Heart left ventricle (tissue), 16 donors: Measurements from ENCODE around the gene OPCML. TPM values are rescaled to one million over a fixed set of nuclear protein-coding genes. Genes with fewer than 3 reads are reported as not detected.
A peak's percentile ranks its signal among the peaks of the same experiment; 100 is the strongest.

Experiments used
- ATAC-seq, 4 donors: fragments of 200-7000 bp; cut with Tn5 transposase; one replicate each; pipeline ENCODE4 v1.9.1; 2020 to 2022; ENCODE audit warnings: moderate library complexity in 4 of 4, mild to moderate bottlenecking in 3 of 4, moderate number of reproducible peaks in 1 of 4
- DNase-seq, 5 donors: peaks; one replicate each; pipeline ENCODE4 v3.0.0-alpha.2; 2020
- H3K27ac ChIP-seq, 12 donors: fragments of 200-600 bp; sonication (generic) in 4 of 12; one replicate each; pipeline versions ENCODE4 v1.5.0 to v1.8.0; 2016 to 2022; ENCODE audit warnings: mild to moderate bottlenecking in 2 of 12
- H3K27me3 ChIP-seq, 9 donors: fragments of 200-600 bp; sonication (generic) in 2 of 9; one replicate each; pipeline versions ENCODE4 v1.5.1 to v1.8.0; 2016 to 2022; ENCODE audit warnings: mild to moderate bottlenecking in 3 of 9
- H3K36me3 ChIP-seq, 9 donors: fragments of 200-600 bp; sonication (generic) in 2 of 9; one replicate each; pipeline versions ENCODE4 v1.5.0 to v1.8.0; 2018 to 2022; ENCODE audit warnings: mild to moderate bottlenecking in 2 of 9
- H3K4me1 ChIP-seq, 12 donors: fragments of 200-600 bp; sonication (generic) in 4 of 12; one replicate each; pipeline versions ENCODE4 v1.5.0 to v1.8.0; 2016 to 2022; ENCODE audit warnings: mild to moderate bottlenecking in 3 of 12
- H3K4me3 ChIP-seq, 12 donors: fragments of 200-600 bp; sonication (generic) in 4 of 12; one replicate each; pipeline versions ENCODE4 v1.5.0 to v1.8.0; 2017 to 2022; ENCODE audit warnings: mild to moderate bottlenecking in 9 of 12, moderate library complexity in 4 of 12
- H3K9me3 ChIP-seq, 12 donors: fragments of 200-600 bp; sonication (generic) in 4 of 12; one replicate each; pipeline versions ENCODE4 v1.5.0 to v1.8.0; 2016 to 2022; ENCODE audit warnings: mild to moderate bottlenecking in 1 of 12
- POLR2A ChIP-seq, 2 donors: fragments of 450-650 bp; IDR thresholded peaks; one replicate each; pipeline ENCODE4 v1.6.1; 2017; ENCODE audit warnings: antibody characterized with exemption in 2 of 2, mild to moderate bottlenecking in 2 of 2, moderate library complexity in 2 of 2
- WGBS, 4 donors: extraction: QIAGEN DNeasy Blood & Tissue Kit in 2 of 4; methylation state at CpG; one replicate each; pipeline versions ENCODE4 v1.1.5 to v1.1.7; 2013 to 2018; 5-methylcytosine and 5-hydroxymethylcytosine counted together
- intact Hi-C, 10 donors: fragments of 100-400 bp; cut with DNase I; formaldehyde crosslinking; loops; one replicate each; pipeline versions ENCODE4 v1.11.1 to v1.14.2; 2022
- polyA plus RNA-seq, 2 donors: library from polyadenylated mRNA; stranded (reverse); fragments of 200-250 nt; gene quantifications; one replicate each; pipeline ENCODE4 v1.2.3, GENCODE V29; 2013
- total RNA-seq, 9 donors: library from RNA; depleted of rRNA in 2 of 9; stranded (reverse); fragments of >200 nt in 2 of 9; fragmentation: NEBNext Ultra II Directional in 3 of 9; extraction: Animal tissue kit (Norgen Biotek cat#: 25700) in 3 of 9; gene quantifications; one replicate each; pipeline versions ENCODE4 v1.1.0 to v1.2.4, GENCODE V29; 2016 to 2023
- TF ChIP-seq, protein P1 (sequence below), 12 donors: fragments of 200-600 bp; sonication (generic) in 4 of 12; IDR thresholded peaks; one replicate each; pipeline versions ENCODE4 v1.5.0 to v1.8.0; 2018 to 2022; ENCODE audit warnings: antibody characterized with exemption in 12 of 12, mild to moderate bottlenecking in 5 of 12
- donor health status: ischemic (EF 13 %, LVEDD 7.1; RV severe dilation, severe dysfunction).
- donor health status: healthy with polysubstance abuse.
- donor health status: DM: no; HTN: yes; CAD: no.
- donor health status: DM: no; HTN: no; CAD: no.
- donor health status: ischemic (EF 25% LVEDD 6.9; RV normal size, moderate dysfunction).
- donor health status: ischemic (EF 25% LVEDD 5.7; RV mildly dilated, moderate dysfunction).
- donor health status: healthy.
- donor health status: DM: yes; HTN: yes; CAD: no.
- donor health status: ischemic (EF 35%, LVEDD 5.7; RV mildly dilated, moderate dysfunction).
- donor health status: nonischemic (EF 11% LVEDD 7.7; RV severe dilation, severe dysfunction).
- donor health status: DM: yes; HTN: yes; CAD: no.
- donor health status: PGD.
- donor health status: ischemic (EF 29% LVEDD 5.4; RV normal size, mild dysfunction).
- donor health status: nonischemic (EF 23%, LVEDD 6.1; RV moderate dilation, normal function).

The OPCML gene
- total and polyA plus RNA-seq, 11 donors, result 0.04 to 1.3 (median 0.23) TPM; not detected in 3

DNA sequence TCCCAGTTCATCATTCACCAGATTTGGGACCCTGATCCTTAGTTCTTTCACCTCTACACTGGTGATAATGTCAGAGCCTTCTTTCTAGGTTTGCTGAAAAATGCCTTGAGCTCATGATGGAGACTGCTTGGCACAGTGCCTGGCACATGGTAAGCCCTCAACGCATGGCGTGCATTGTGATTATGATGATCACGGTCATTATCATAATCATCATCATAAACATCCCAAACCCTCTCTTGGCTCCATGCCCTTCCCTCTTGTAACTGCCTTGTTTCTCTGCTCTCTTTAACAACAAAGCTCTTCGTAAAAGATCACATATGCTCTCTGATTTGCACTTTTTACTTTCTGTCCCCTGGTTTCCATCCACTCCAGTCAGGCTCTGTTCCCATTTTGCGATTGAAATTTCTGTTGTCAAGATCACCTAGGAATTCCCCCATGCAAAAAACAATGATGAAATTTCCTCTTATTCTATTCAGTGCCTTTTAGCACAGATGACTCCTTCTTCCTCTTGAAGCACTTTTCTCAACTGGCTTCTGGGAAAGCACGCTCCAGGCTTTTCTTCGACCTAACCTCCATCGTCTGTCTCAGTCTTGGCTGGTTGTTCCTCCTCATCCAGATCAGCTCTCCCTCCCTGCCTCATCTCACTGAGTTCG is 479.1 kb downstream of the OPCML start:
- Histone ChIP-seq H3K4me3 (no peak overlapping the region), H3K27me3 (peaks cover 0 to 22% (median 5%) of the 10 kb centered on the region in 9 donors), H3K36me3 (no peaks in the 10 kb centered on the region), H3K4me1 (peaks cover 0 to 5% (median 0%) of the 10 kb centered on the region in 12 donors), H3K27ac (peak overlapping the region in 1 of 12 donors; percentile 37), H3K9me3 (no peaks in the 10 kb centered on the region)
- TF ChIP-seq, protein P1, sequence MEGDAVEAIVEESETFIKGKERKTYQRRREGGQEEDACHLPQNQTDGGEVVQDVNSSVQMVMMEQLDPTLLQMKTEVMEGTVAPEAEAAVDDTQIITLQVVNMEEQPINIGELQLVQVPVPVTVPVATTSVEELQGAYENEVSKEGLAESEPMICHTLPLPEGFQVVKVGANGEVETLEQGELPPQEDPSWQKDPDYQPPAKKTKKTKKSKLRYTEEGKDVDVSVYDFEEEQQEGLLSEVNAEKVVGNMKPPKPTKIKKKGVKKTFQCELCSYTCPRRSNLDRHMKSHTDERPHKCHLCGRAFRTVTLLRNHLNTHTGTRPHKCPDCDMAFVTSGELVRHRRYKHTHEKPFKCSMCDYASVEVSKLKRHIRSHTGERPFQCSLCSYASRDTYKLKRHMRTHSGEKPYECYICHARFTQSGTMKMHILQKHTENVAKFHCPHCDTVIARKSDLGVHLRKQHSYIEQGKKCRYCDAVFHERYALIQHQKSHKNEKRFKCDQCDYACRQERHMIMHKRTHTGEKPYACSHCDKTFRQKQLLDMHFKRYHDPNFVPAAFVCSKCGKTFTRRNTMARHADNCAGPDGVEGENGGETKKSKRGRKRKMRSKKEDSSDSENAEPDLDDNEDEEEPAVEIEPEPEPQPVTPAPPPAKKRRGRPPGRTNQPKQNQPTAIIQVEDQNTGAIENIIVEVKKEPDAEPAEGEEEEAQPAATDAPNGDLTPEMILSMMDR (IDR thresholded peaks at IDR 0.05), result no peak
- TF ChIP-seq POLR2A (IDR thresholded peaks at IDR 0.05), result no peak
- intact Hi-C loops, result no loop called here
- ATAC-seq (no peak), DNase-seq (no peak)
- WGBS, 4 donors, result 54 to 69% (median 64%) methylated on average over 9 of the region's 9 CpGs

DNA sequence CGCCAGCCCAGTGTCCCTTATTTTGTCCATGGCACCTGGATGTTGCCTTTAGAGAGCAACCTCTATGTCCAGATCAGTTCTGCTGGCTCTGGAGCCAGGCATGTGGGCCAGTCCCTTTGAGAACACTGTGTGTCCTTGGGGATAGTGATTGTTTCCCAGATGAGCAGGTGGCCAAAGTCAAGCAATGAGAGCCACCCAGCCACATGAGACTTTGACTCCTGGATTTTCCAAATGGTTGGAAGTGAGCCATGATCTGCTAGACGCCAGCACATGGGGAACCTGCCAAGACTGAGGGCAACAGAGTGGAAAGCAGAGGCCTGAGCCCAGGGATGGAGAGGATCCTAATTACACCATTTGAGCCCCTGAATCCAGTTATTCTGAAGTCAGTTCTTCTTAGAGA is 479.8 kb downstream of the OPCML start:
- Histone ChIP-seq H3K4me1 (peaks cover 0 to 5% (median 0%) of the 10 kb centered on the region in 12 donors), H3K27me3 (peaks cover 0 to 27% (median 3%) of the 10 kb centered on the region in 9 donors), H3K27ac (no peak overlapping the region), H3K4me3 (no peak overlapping the region), H3K36me3 (no peaks in the 10 kb centered on the region), H3K9me3 (no peaks in the 10 kb centered on the region)
- peak in 1 of 5 donors; percentile 54 for DNase-seq
- intact Hi-C loops, result no loop called here
- WGBS, 4 donors, result 29 to 54% (median 44%) methylated on average over 2 of the region's 2 CpGs
- peak; percentile 84 to 87 (median 85) for ATAC-seq
- TF ChIP-seq POLR2A (IDR thresholded peaks at IDR 0.05), result no peak
- TF ChIP-seq, protein P1 (IDR thresholded peaks at IDR 0.05), result no peak

DNA sequence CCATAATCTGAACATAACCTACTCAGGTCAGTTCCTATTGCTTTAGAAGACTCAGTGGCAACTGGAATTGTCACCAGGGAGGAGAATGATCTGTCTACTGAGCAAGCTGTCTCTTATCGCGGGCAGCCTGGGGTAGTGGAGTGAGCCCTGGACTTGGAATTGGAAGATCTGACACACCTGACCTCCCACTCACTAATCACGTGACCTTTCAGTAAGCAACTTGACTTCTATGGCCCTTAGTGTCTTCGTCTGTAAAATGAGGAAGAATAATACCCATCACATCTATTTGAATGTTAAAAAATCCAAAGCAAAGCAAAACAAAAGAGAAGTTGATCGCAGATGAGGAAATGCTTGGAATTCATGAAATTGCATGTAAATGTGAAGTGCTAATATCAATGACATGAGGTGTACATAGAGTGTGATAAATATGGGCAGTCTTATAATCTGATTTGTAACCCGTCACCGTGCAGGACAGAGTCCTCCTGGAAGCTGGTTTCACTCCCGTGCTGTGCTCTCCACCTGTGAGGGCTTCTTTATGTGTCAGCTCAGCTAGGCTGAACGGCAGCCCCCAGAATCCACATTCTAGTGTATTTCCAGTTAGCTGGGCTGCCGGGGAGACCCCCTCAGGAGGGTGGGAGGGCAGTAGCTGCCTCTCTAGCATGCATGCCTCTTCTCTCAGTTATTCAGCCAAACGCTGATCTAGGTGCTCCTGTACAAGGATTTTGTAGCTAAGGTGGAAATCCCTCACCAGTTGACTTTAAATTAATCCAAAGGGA is 482.9 kb downstream of the OPCML start:
- DNase-seq (no peak), ATAC-seq (no peak)
- TF ChIP-seq, protein P1 (IDR thresholded peaks at IDR 0.05), result no peak
- no peak for TF ChIP-seq POLR2A (IDR thresholded peaks at IDR 0.05)
- Histone ChIP-seq H3K27me3 (peaks cover 0 to 49% (median 9%) of the 10 kb centered on the region in 9 donors), H3K27ac (no peak overlapping the region), H3K4me3 (no peak overlapping the region), H3K4me1 (peaks cover 0 to 5% (median 0%) of the 10 kb centered on the region in 12 donors), H3K36me3 (no peaks in the 10 kb centered on the region), H3K9me3 (no peaks in the 10 kb centered on the region)
- intact Hi-C loops, result no loop called here
- 53 to 56% (median 55%) methylated on average over 11 of the region's 11 CpGs for WGBS, 4 donors

DNA sequence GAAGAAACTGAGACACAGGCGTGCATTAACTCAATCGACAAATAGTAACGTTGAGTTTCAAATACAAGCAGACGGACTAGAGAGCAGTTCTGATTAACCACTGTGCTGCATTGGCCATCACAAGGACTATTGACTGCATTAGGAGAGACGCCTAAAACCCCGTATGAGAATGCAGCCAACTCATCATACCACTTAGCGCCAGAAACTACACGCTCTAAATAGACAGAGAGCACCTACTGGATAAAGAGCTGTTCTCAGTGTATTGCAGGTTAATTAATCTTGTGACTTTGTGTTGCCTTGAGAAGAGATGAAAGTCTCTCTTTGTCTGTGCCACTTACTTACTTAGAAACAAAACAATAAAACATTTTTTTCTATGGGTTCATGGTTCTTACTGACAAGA is 484.0 kb downstream of the OPCML start:
- intact Hi-C loops, result no loop called here
- Histone ChIP-seq H3K27ac (no peak overlapping the region), H3K36me3 (no peaks in the 10 kb centered on the region), H3K27me3 (peaks cover 0 to 57% (median 12%) of the 10 kb centered on the region in 9 donors), H3K4me1 (peaks cover 0 to 5% (median 0%) of the 10 kb centered on the region in 12 donors), H3K4me3 (no peak overlapping the region), H3K9me3 (no peaks in the 10 kb centered on the region)
- WGBS, 4 donors, result 70 to 74% (median 72%) methylated on average over 8 of the region's 8 CpGs
- ATAC-seq, result no peak
- no peak for DNase-seq
- TF ChIP-seq, protein P1 (IDR thresholded peaks at IDR 0.05), result no peak
- TF ChIP-seq POLR2A (IDR thresholded peaks at IDR 0.05), result no peak
